Upper lobe of right lung (tissue), 1 donor: ENCODE data around the gene AAR2. TPM values are rescaled to one million over a fixed set of nuclear protein-coding genes. Genes with fewer than 3 reads are reported as not detected.

Experiments used
- ATAC-seq: fragments of 200-7000 bp; cut with Tn5 transposase; one replicate; pipeline ENCODE4 v1.9.1; 2020; ENCODE audit warnings: mild to moderate bottlenecking, moderate library complexity
- DNase-seq: peaks from one replicate; pipeline ENCODE4 v3.0.0-alpha.2; 2020
- H3K27ac ChIP-seq: fragments of 200-600 bp; one replicate; pipeline ENCODE4 v1.8.0; 2022
- H3K27me3 ChIP-seq: fragments of 200-600 bp; one replicate; pipeline ENCODE4 v1.8.0; 2022; ENCODE audit warnings: mild to moderate bottlenecking
- H3K36me3 ChIP-seq: fragments of 200-600 bp; one replicate; pipeline ENCODE4 v1.8.0; 2022
- H3K4me1 ChIP-seq: fragments of 200-600 bp; one replicate; pipeline ENCODE4 v1.8.0; 2022
- H3K4me3 ChIP-seq: fragments of 200-600 bp; one replicate; pipeline ENCODE4 v1.8.0; 2022; ENCODE audit warnings: mild to moderate bottlenecking
- H3K9me3 ChIP-seq: fragments of 200-600 bp; one replicate; pipeline ENCODE4 v1.8.0; 2022
- CTCF ChIP-seq: fragments of 200-600 bp; IDR thresholded peaks from one replicate; pipeline ENCODE4 v1.8.0; 2022; ENCODE audit warnings: antibody characterized with exemption
- intact Hi-C: fragments of 100-400 bp; cut with DNase I; formaldehyde crosslinking; loops from one replicate; pipeline ENCODE4 v1.11.0; 2022
- total RNA-seq: library from RNA; stranded (reverse); fragmentation: NEBNext Ultra II Directional; extraction: Animal tissue kit (Norgen Biotek cat#: 25700); gene quantifications from one replicate; pipeline ENCODE4 v1.2.1, GENCODE V29; 2021
- donor health status: DM: no; HTN: yes; CAD: no; lungs with severe emphysema.

AAR2 gene
- total RNA-seq, 1 donor from 2014 or later: 24.4 TPM

GRCh38 chr20:36273414-36274180, 37.3 kb downstream of the AAR2 start:
- no peak for ATAC-seq
- TF ChIP-seq CTCF: peak; percentile 13
- Histone ChIP-seq H3K27ac (no peak overlapping the region), H3K36me3 (no peaks in the 10 kb centered on the region), H3K4me3 (no peak overlapping the region), H3K27me3 (peaks cover 5% of the 10 kb centered on the region), H3K4me1 (no peaks in the 10 kb centered on the region), H3K9me3 (no peaks in the 10 kb centered on the region)
- intact Hi-C loops: no loop called here
- DNase-seq: no peak

- Histone ChIP-seq H3K36me3 (no peaks in the 10 kb centered on the region), H3K27me3 (peaks cover 9% of the 10 kb centered on the region)
- no peak for ATAC-seq
Observed at GRCh38 chr20:36274181-36274841, 38.0 kb downstream of the AAR2 start.

GRCh38 chr20:36275011-36275410, 38.7 kb downstream of the AAR2 start:
- H3K4me1 ChIP-seq: no peaks in the 10 kb centered on the region
- no peak overlapping the region for H3K27ac ChIP-seq
- DNase-seq: no peak
- no peak for ATAC-seq
- no peaks in the 10 kb centered on the region for H3K36me3 ChIP-seq
- TF ChIP-seq CTCF: no peak
- H3K4me3 ChIP-seq: no peak overlapping the region
- peaks cover 9% of the 10 kb centered on the region for H3K27me3 ChIP-seq
- no peaks in the 10 kb centered on the region for H3K9me3 ChIP-seq
- intact Hi-C loops: no loop called here

More at GRCh38 chr20:36274181-36274841, 38.0 kb downstream of the AAR2 start:
- no peak for DNase-seq
- no peaks in the 10 kb centered on the region for H3K9me3 ChIP-seq
- H3K27ac ChIP-seq: no peak overlapping the region
- TF ChIP-seq CTCF: no peak
- H3K4me3 ChIP-seq: no peak overlapping the region
- H3K4me1 ChIP-seq: no peaks in the 10 kb centered on the region
- intact Hi-C loops: no loop called here

- H3K9me3 ChIP-seq: no peaks in the 10 kb centered on the region
- no peaks in the 10 kb centered on the region for H3K36me3 ChIP-seq
- intact Hi-C loops: no loop called here
- no peak overlapping the region for H3K27ac ChIP-seq
- H3K27me3 ChIP-seq: peaks cover 9% of the 10 kb centered on the region
- DNase-seq: peak; percentile 40
- no peak for ATAC-seq
- no peak overlapping the region for H3K4me3 ChIP-seq
- H3K4me1 ChIP-seq: no peaks in the 10 kb centered on the region
- no peak for TF ChIP-seq CTCF
Observed at GRCh38 chr20:36275441-36276189, 39.3 kb downstream of the AAR2 start.

GRCh38 chr20:36277546-36277945, 41.3 kb downstream of the AAR2 start:
- Histone ChIP-seq H3K4me3 (no peak overlapping the region), H3K36me3 (no peaks in the 10 kb centered on the region), H3K27me3 (peaks cover 9% of the 10 kb centered on the region), H3K9me3 (no peaks in the 10 kb centered on the region), H3K27ac (no peak overlapping the region), H3K4me1 (no peaks in the 10 kb centered on the region)
- intact Hi-C loops: no loop called here
- ATAC-seq (no peak), DNase-seq (peak; percentile 53)
- no peak for TF ChIP-seq CTCF
